Measurements from ENCODE around the gene ADAP1.

GRCh38 chr7:935874-936385 lies 18.6 kb downstream of the ADAP1 start:
- TF ChIP-seq RBBP5 (IDR thresholded peaks at IDR 0.05; ENCODE audit: borderline replicate concordance, low read depth, low read length) (no peak), RAD21 (IDR thresholded peaks at IDR 0.05 in 1 of 2, conservative IDR thresholded peaks at IDR 0.05 in 1 of 2; ENCODE audit: low read depth in 2 of 2, low read length in 2 of 2) (no peak), TEAD4 (IDR thresholded peaks at IDR 0.05; ENCODE audit: low read depth, low read length) (no peak), EZH2 (IDR thresholded peaks at IDR 0.05; ENCODE audit: low read depth, low read length, severe bottlenecking) (no peak), CHD2 (IDR thresholded peaks at IDR 0.05; ENCODE audit: low read length) (no peak), EGR1 (IDR thresholded peaks at IDR 0.05; ENCODE audit: borderline replicate concordance, low read depth, low read length) (no peak), JUN (IDR thresholded peaks at IDR 0.05; ENCODE audit: low read depth, low read length) (no peak)
- TF ChIP-seq, protein P1, sequence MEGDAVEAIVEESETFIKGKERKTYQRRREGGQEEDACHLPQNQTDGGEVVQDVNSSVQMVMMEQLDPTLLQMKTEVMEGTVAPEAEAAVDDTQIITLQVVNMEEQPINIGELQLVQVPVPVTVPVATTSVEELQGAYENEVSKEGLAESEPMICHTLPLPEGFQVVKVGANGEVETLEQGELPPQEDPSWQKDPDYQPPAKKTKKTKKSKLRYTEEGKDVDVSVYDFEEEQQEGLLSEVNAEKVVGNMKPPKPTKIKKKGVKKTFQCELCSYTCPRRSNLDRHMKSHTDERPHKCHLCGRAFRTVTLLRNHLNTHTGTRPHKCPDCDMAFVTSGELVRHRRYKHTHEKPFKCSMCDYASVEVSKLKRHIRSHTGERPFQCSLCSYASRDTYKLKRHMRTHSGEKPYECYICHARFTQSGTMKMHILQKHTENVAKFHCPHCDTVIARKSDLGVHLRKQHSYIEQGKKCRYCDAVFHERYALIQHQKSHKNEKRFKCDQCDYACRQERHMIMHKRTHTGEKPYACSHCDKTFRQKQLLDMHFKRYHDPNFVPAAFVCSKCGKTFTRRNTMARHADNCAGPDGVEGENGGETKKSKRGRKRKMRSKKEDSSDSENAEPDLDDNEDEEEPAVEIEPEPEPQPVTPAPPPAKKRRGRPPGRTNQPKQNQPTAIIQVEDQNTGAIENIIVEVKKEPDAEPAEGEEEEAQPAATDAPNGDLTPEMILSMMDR (IDR thresholded peaks at IDR 0.05; ENCODE audit: control extremely low read depth in 1 of 3, insufficient read depth in 1 of 3, low read depth in 1 of 3, low read length in 3 of 3) = no peak
- TF ChIP-seq, protein P2, sequence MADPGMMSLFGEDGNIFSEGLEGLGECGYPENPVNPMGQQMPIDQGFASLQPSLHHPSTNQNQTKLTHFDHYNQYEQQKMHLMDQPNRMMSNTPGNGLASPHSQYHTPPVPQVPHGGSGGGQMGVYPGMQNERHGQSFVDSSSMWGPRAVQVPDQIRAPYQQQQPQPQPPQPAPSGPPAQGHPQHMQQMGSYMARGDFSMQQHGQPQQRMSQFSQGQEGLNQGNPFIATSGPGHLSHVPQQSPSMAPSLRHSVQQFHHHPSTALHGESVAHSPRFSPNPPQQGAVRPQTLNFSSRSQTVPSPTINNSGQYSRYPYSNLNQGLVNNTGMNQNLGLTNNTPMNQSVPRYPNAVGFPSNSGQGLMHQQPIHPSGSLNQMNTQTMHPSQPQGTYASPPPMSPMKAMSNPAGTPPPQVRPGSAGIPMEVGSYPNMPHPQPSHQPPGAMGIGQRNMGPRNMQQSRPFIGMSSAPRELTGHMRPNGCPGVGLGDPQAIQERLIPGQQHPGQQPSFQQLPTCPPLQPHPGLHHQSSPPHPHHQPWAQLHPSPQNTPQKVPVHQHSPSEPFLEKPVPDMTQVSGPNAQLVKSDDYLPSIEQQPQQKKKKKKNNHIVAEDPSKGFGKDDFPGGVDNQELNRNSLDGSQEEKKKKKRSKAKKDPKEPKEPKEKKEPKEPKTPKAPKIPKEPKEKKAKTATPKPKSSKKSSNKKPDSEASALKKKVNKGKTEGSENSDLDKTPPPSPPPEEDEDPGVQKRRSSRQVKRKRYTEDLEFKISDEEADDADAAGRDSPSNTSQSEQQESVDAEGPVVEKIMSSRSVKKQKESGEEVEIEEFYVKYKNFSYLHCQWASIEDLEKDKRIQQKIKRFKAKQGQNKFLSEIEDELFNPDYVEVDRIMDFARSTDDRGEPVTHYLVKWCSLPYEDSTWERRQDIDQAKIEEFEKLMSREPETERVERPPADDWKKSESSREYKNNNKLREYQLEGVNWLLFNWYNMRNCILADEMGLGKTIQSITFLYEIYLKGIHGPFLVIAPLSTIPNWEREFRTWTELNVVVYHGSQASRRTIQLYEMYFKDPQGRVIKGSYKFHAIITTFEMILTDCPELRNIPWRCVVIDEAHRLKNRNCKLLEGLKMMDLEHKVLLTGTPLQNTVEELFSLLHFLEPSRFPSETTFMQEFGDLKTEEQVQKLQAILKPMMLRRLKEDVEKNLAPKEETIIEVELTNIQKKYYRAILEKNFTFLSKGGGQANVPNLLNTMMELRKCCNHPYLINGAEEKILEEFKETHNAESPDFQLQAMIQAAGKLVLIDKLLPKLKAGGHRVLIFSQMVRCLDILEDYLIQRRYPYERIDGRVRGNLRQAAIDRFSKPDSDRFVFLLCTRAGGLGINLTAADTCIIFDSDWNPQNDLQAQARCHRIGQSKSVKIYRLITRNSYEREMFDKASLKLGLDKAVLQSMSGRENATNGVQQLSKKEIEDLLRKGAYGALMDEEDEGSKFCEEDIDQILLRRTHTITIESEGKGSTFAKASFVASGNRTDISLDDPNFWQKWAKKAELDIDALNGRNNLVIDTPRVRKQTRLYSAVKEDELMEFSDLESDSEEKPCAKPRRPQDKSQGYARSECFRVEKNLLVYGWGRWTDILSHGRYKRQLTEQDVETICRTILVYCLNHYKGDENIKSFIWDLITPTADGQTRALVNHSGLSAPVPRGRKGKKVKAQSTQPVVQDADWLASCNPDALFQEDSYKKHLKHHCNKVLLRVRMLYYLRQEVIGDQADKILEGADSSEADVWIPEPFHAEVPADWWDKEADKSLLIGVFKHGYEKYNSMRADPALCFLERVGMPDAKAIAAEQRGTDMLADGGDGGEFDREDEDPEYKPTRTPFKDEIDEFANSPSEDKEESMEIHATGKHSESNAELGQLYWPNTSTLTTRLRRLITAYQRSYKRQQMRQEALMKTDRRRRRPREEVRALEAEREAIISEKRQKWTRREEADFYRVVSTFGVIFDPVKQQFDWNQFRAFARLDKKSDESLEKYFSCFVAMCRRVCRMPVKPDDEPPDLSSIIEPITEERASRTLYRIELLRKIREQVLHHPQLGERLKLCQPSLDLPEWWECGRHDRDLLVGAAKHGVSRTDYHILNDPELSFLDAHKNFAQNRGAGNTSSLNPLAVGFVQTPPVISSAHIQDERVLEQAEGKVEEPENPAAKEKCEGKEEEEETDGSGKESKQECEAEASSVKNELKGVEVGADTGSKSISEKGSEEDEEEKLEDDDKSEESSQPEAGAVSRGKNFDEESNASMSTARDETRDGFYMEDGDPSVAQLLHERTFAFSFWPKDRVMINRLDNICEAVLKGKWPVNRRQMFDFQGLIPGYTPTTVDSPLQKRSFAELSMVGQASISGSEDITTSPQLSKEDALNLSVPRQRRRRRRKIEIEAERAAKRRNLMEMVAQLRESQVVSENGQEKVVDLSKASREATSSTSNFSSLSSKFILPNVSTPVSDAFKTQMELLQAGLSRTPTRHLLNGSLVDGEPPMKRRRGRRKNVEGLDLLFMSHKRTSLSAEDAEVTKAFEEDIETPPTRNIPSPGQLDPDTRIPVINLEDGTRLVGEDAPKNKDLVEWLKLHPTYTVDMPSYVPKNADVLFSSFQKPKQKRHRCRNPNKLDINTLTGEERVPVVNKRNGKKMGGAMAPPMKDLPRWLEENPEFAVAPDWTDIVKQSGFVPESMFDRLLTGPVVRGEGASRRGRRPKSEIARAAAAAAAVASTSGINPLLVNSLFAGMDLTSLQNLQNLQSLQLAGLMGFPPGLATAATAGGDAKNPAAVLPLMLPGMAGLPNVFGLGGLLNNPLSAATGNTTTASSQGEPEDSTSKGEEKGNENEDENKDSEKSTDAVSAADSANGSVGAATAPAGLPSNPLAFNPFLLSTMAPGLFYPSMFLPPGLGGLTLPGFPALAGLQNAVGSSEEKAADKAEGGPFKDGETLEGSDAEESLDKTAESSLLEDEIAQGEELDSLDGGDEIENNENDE (IDR thresholded peaks at IDR 0.05; ENCODE audit: insufficient replicate concordance, low read length) = no peak
- TF ChIP-seq, protein P3, sequence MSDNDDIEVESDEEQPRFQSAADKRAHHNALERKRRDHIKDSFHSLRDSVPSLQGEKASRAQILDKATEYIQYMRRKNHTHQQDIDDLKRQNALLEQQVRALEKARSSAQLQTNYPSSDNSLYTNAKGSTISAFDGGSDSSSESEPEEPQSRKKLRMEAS (IDR thresholded peaks at IDR 0.05) = no peak
